ENCODE data around the gene CCDC82. TPM values are rescaled to one million over a fixed set of nuclear protein-coding genes. Genes with fewer than 3 reads are reported as not detected.
"Not testable (repeated sequence)": the region's sequence is repeated elsewhere in the genome, so short reads cannot be mapped to it uniquely, and the experiment has no call there.

CCDC82 gene
- 20.1 and 23.3 TPM in 2 replicates for total RNA-seq (2022)
- percentile 73 among the genes with signal in this experiment for Bru-seq, nascent RNA
- BruChase-seq, experiment 1, labeled RNA remaining after a 6-hour chase: percentile 76 among the genes with signal in this experiment
- BruChase-seq, experiment 2, labeled RNA remaining after a 2-hour chase: percentile 80 among the genes with signal in this experiment
- long read RNA-seq, full-length matches to known transcripts: 13 of 27 reads
- long read RNA-seq, partial matches to known transcripts: 1 of 27 reads
- long read RNA-seq, other reads (novel, unspliced or antisense): 13 of 27 reads

GRCh38 chr11:96389720-96390487, at the start of gene CCDC82, which contains the start of gene JRKL:
Gene CCDC82, minus strand, starts transcription at chr11:96389912. Its CDS starts 5,165 bp downstream, at chr11:96384747.
Gene JRKL, plus strand, starts transcription at chr11:96390013. Its CDS starts 637 bp downstream, at chr11:96390650.
- peaks cover 32% of the 10 kb centered on the region for H3K36me3 Mint-ChIP-seq (ENCODE audit: insufficient read depth, unreplicated experiment)
- no peaks in the 10 kb centered on the region for H3K27me3 Mint-ChIP-seq (ENCODE audit: unreplicated experiment)
- H3K4me1 Mint-ChIP-seq (ENCODE audit: low read depth, unreplicated experiment): peaks cover 33% of the 10 kb centered on the region
- TF ChIP-seq CTCF (IDR thresholded peaks at IDR 0.05; ENCODE audit: unreplicated experiment): no peak
- intact Hi-C loops (cut with micrococcal nuclease; ENCODE audit: unreplicated experiment): loop anchor here (5.0 kb wide), 1 partner anchor 598 kb away; the partner anchor contains the start of gene CEP57
- CTCF ChIA-PET: interaction anchor here (0.7 to 1.5 kb wide), 6 partner anchors 47 to 600 kb away, joined by 3 to 9 read pairs (median 4); partner anchors contain the start of genes FAM76B, MAML2 and MTMR2
- H3K27ac Mint-ChIP-seq (ENCODE audit: unreplicated experiment): peak within 1 kb of the TSS; percentile 93
- peak; percentile 96 for DNase-seq
- no TSS peak for BruUV-seq (replicated peaks)
- H3K4me3 Mint-ChIP-seq (ENCODE audit: low read depth, unreplicated experiment): peak within 1 kb of the TSS; percentile 92
- peaks cover 3% of the 10 kb centered on the region for H3K9me3 Mint-ChIP-seq (ENCODE audit: low read depth, unreplicated experiment)

GRCh38 chr11:96432654-96433053, 42.9 kb upstream of the CCDC82 start:
- H3K27me3 Mint-ChIP-seq (ENCODE audit: unreplicated experiment); H3K9me3 Mint-ChIP-seq (ENCODE audit: low read depth, unreplicated experiment); DNase-seq; intact Hi-C loops (cut with micrococcal nuclease; ENCODE audit: unreplicated experiment); H3K4me3 Mint-ChIP-seq (ENCODE audit: low read depth, unreplicated experiment); H3K27ac Mint-ChIP-seq (ENCODE audit: unreplicated experiment); CTCF ChIA-PET; BruUV-seq (replicated peaks); H3K4me1 Mint-ChIP-seq (ENCODE audit: low read depth, unreplicated experiment); H3K36me3 Mint-ChIP-seq (ENCODE audit: insufficient read depth, unreplicated experiment): not testable (repeated sequence)

- BruUV-seq (replicated peaks): no TSS peak
- Mint-ChIP-seq H3K4me3 (ENCODE audit: low read depth, unreplicated experiment) (no peak overlapping the region), H3K27ac (ENCODE audit: unreplicated experiment) (no peak overlapping the region), H3K36me3 (ENCODE audit: insufficient read depth, unreplicated experiment) (no peaks in the 10 kb centered on the region), H3K4me1 (ENCODE audit: low read depth, unreplicated experiment) (peaks cover 6% of the 10 kb centered on the region), H3K9me3 (ENCODE audit: low read depth, unreplicated experiment) (no peaks in the 10 kb centered on the region), H3K27me3 (ENCODE audit: unreplicated experiment) (no peaks in the 10 kb centered on the region)
- no peak for DNase-seq
- CTCF ChIA-PET: no interaction called here
- TF ChIP-seq CTCF (IDR thresholded peaks at IDR 0.05; ENCODE audit: unreplicated experiment): no peak
- intact Hi-C loops (cut with micrococcal nuclease; ENCODE audit: unreplicated experiment): no loop called here
Measured at GRCh38 chr11:96430668-96431067, 41.0 kb upstream of the CCDC82 start.

DNA sequence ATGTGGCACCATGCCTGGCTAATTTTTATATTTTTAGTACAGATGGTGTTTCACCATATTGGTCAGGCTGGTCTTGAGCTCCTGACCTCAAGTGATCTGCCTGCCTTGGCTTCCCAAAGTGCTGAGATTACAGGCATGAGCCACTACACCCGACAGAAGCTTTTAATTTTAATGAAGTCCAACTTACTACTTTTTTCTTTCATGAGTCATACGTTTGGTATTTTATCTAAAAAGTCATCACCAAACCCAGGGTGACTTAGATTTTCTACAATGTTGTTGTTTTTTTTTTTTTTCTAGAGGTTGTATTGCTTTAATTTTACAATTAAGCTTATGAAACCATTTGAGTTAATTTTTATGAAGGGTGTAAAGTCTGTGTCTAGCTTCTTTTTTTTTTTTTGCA, 35.0 kb upstream of the CCDC82 start:
- BruUV-seq (replicated peaks): no TSS peak
- Mint-ChIP-seq H3K9me3 (ENCODE audit: low read depth, unreplicated experiment) (no peaks in the 10 kb centered on the region), H3K4me3 (ENCODE audit: low read depth, unreplicated experiment) (no peak overlapping the region), H3K36me3 (ENCODE audit: insufficient read depth, unreplicated experiment) (no peaks in the 10 kb centered on the region), H3K27ac (ENCODE audit: unreplicated experiment) (no peak overlapping the region), H3K27me3 (ENCODE audit: unreplicated experiment) (no peaks in the 10 kb centered on the region), H3K4me1 (ENCODE audit: low read depth, unreplicated experiment) (peaks cover 22% of the 10 kb centered on the region)
- CTCF ChIA-PET: interaction anchor here (0.7 to 1.0 kb wide), 3 partner anchors 12 to 595 kb away, joined by 3 to 5 read pairs (median 3); no protein-coding TSS in a partner anchor
- no peak for TF ChIP-seq CTCF (IDR thresholded peaks at IDR 0.05; ENCODE audit: unreplicated experiment)
- intact Hi-C loops (cut with micrococcal nuclease; ENCODE audit: unreplicated experiment): loop anchor here (10.0 kb wide), 1 partner anchor 1350 kb away; no protein-coding TSS in a partner anchor
- no peak for DNase-seq

Data from Calu3 (cell line).